GM12878 (cell line): ENCODE measurements around the gene SAMD1. TPM values are rescaled to one million over a fixed set of nuclear protein-coding genes. Genes with fewer than 3 reads are reported as not detected.

Experiments
- ATAC-seq: fragments of 200-7000 bp; cut with Tn5 transposase; 3 replicates; pipeline ENCODE4 v1.9.1; 2020; ENCODE audit warnings: mild to moderate bottlenecking, moderate library complexity
- BruUV-seq: library from RNA; stranded (reverse); fragments of 400-500 nt; replicated peaks from 2 replicates; lab custom pipeline; 2021; lab: Mats Ljungman, UMichigan
- CTCF ChIA-PET: fragments of 300-600 bp; sonication (Branson Sonifier 250); formaldehyde crosslinking; extraction: SDS; loops from one replicate; lab custom pipeline; 2021; ENCODE audit warnings: inconsistent platforms; lab: Yijun Ruan, JAX
- POLR2A ChIA-PET: fragments of 350-600 bp; formaldehyde crosslinking; extraction: SDS; loops from one replicate; lab custom pipeline; 2021; ENCODE audit warnings: inconsistent platforms; lab: Charles Lee
- RAD21 ChIA-PET: fragments of 300-600 bp; sonication (Branson Sonifier 250); formaldehyde crosslinking; loops from one replicate; lab custom pipeline; 2023; ENCODE audit warnings: antibody characterized with exemption; ENCODE audit not compliant: unreplicated experiment; lab: Charles Lee
- SMC1A ChIA-PET: fragments of 300-600 bp; sonication (Branson Sonifier 250); formaldehyde crosslinking; loops from one replicate; lab custom pipeline; 2023; ENCODE audit not compliant: unreplicated experiment, uncharacterized antibody; lab: Charles Lee
- DNase-seq: peaks from one replicate; pipeline ENCODE4 v3.0.0-alpha.2; 2011; ENCODE audit warnings: low read depth, low spot score
- FAIRE-seq: peaks from 3 replicates; lab custom pipeline; 2011; peaks lifted over from hg19 to GRCh38; lab: Jason Lieb, UNC
- H2AFZ ChIP-seq: 2 replicates; pipeline ENCODE4 v1.6.0; 2011; ENCODE audit warnings: low read depth, low read length, control low read depth; ENCODE audit not compliant: control insufficient read depth
- H3K27ac ChIP-seq: 2 replicates; pipeline ENCODE4 v1.5.1; 2011; ENCODE audit warnings: control low read depth; ENCODE audit not compliant: control insufficient read depth, insufficient read depth
- H3K27me3 ChIP-seq, 2 experiments: replicated peaks in 1 of 2; 2 replicates each; pipeline versions ENCODE4 v1.6.0 to v1.6.1; 2011; ENCODE audit warnings: low read length in 1 of 2; ENCODE audit not compliant: control insufficient read depth in 2 of 2, insufficient read depth in 2 of 2
- H3K36me3 ChIP-seq, 2 experiments: 2 replicates each; pipeline ENCODE4 v1.5.1; 2011; ENCODE audit warnings: low read length in 1 of 2; ENCODE audit not compliant: control insufficient read depth in 2 of 2, insufficient read depth in 2 of 2
- H3K4me1 ChIP-seq: 2 replicates; pipeline ENCODE4 v1.6.1; 2011; ENCODE audit warnings: mild to moderate bottlenecking, low read length, moderate library complexity, mixed read lengths; ENCODE audit not compliant: control insufficient read depth, insufficient read depth
- H3K4me2 ChIP-seq: 2 replicates; pipeline ENCODE4 v1.6.0; 2011; ENCODE audit warnings: control low read depth; ENCODE audit not compliant: control insufficient read depth, insufficient read depth
- H3K4me3 ChIP-seq: fragments of 200-600 bp; sonication (generic); 2 replicates; pipeline ENCODE4 v1.5.1; 2016
- H3K79me2 ChIP-seq: 2 replicates; pipeline ENCODE4 v1.6.0; 2011; ENCODE audit warnings: low read length; ENCODE audit not compliant: control insufficient read depth, insufficient read depth
- H3K9ac ChIP-seq: 2 replicates; pipeline ENCODE4 v1.8.0; 2011; ENCODE audit warnings: low read length, control low read depth, mixed read lengths; ENCODE audit not compliant: control insufficient read depth, insufficient read depth
- H3K9me3 ChIP-seq: replicated peaks from 3 replicates; pipeline ENCODE4 v1.5.1; 2011; ENCODE audit warnings: mild to moderate bottlenecking, low read length; ENCODE audit not compliant: control insufficient read depth, insufficient read depth
- H4K20me1 ChIP-seq: 2 replicates; pipeline ENCODE4 v1.6.0; 2011; ENCODE audit not compliant: control insufficient read depth, insufficient read depth
- CBX5 ChIP-seq: sonication (generic); IDR thresholded peaks from 2 replicates; pipeline ENCODE4 v1.6.1; 2016; ENCODE audit warnings: low read depth, moderate library complexity, mild to moderate bottlenecking, inconsistent platforms
- E2F8 ChIP-seq: fragments of 450-650 bp; IDR thresholded peaks from 2 replicates; pipeline ENCODE4 v1.6.1; 2018; ENCODE audit warnings: mild to moderate bottlenecking, low read depth, moderate library complexity; ENCODE audit not compliant: partially characterized antibody
- FOXK2 ChIP-seq: fragments of 450-650 bp; IDR thresholded peaks from 2 replicates; pipeline ENCODE4 v1.6.1; 2017; ENCODE audit warnings: mild to moderate bottlenecking, moderate library complexity
- IKZF1 ChIP-seq: fragments of 450-650 bp; conservative IDR thresholded peaks from 2 replicates; pipeline ENCODE4 v1.6.1; 2017; ENCODE audit warnings: antibody characterized with exemption, mild to moderate bottlenecking
- MLLT1 ChIP-seq: fragments of 450-650 bp; IDR thresholded peaks from 2 replicates; pipeline ENCODE4 v1.6.1; 2016; ENCODE audit warnings: mild to moderate bottlenecking
- NFIC ChIP-seq: IDR thresholded peaks from 2 replicates; pipeline ENCODE4 v1.6.1; 2012; ENCODE audit warnings: low read depth, mild to moderate bottlenecking, inconsistent platforms, low read length, moderate library complexity
- NR2C1 ChIP-seq: fragments of 450-650 bp; IDR thresholded peaks from 2 replicates; pipeline ENCODE4 v1.6.1; 2017; ENCODE audit warnings: antibody characterized with exemption, mild to moderate bottlenecking, moderate library complexity
- PML ChIP-seq: IDR thresholded peaks from 2 replicates; pipeline ENCODE4 v1.6.1; 2012; ENCODE audit warnings: low read length, inconsistent platforms
- SKIL ChIP-seq: fragments of 450-650 bp; IDR thresholded peaks from 2 replicates; pipeline ENCODE4 v1.6.1; 2017; ENCODE audit warnings: mild to moderate bottlenecking, low read depth, inconsistent platforms; ENCODE audit not compliant: poor library complexity, severe bottlenecking
- SMC3 ChIP-seq: IDR thresholded peaks from 2 replicates; pipeline ENCODE4 v1.6.1; 2011; ENCODE audit warnings: low read length, improper control_type of control experiment, borderline replicate concordance
- TARDBP ChIP-seq: IDR thresholded peaks from 2 replicates; pipeline ENCODE4 v1.6.1; 2016; ENCODE audit warnings: borderline replicate concordance
- USF2 ChIP-seq: IDR thresholded peaks from 2 replicates; pipeline ENCODE4 v1.6.1; 2011; ENCODE audit warnings: low read depth, low read length, improper control_type of control experiment, borderline replicate concordance
- ZNF217 ChIP-seq: fragments of 450-650 bp; IDR thresholded peaks from 2 replicates; pipeline ENCODE4 v1.6.1; 2017; ENCODE audit warnings: antibody characterized with exemption, mild to moderate bottlenecking
- WGBS: methylation state at CpG from one replicate; pipeline ENCODE4 v1.1.6; 2016; ENCODE audit warnings: low lambda C conversion rate; ENCODE audit not compliant: insufficient replicate concordance, insufficient coverage; ENCODE audit errors: missing lambda C conversion rate; 5-methylcytosine and 5-hydroxymethylcytosine counted together
- in situ Hi-C: fragments of 300-500 bp; cut with MboI; formaldehyde crosslinking; loops from 9 replicates; pipeline ENCODE4 v1.14.3; 2018; ENCODE audit warnings: mixed read lengths
- intact Hi-C: fragments of 100-400 bp; cut with micrococcal nuclease; formaldehyde crosslinking; loops from one replicate; pipeline ENCODE4 v1.14.2; 2022; ENCODE audit not compliant: unreplicated experiment
- polyA plus RNA-seq, 11 experiments: library from polyadenylated mRNA; depleted of rRNA in 4 of 11; unstranded in 6 of 11; stranded (reverse) in 5 of 11; fragments of >200 nt; fragmentation: Nextera tagmentation in 4 of 11; fragmentation: Illumina TruSeq in 1 of 11; extraction: Ambion mirVana in 4 of 11; extraction: Trizol in 1 of 11; gene quantifications; 1 replicate in 1 of 11; 2 replicates in 10 of 11; pipeline versions ENCODE4 v1.2.1 to v1.2.3, GENCODE V29; 2011 to 2016; ENCODE audit warnings: inconsistent platforms in 2 of 11, missing spikeins in 2 of 11, low read depth in 1 of 11
- total RNA-seq, 4 experiments: library from RNA; depleted of rRNA in 3 of 4; stranded (reverse); fragments of >200 nt in 3 of 4; fragmentation: Illumina TruSeq in 1 of 4; extraction: Trizol in 1 of 4; gene quantifications; 2 replicates each; pipeline versions ENCODE4 v1.2.1 to v1.2.3, GENCODE V29; 2013 to 2021

SAMD1 gene
- total and polyA plus RNA-seq, 10 of the 15 experiments (the other 5 are each of a cell fraction or from before 2014, with no cell fraction given) = 3.0 to 71.7 (median 19.3) TPM

- ChIA-PET SMC1A (no interaction called here), POLR2A (interaction anchor here (0.6 to 2.3 kb wide), 3 partner anchors 8 to 22 kb away, joined by 3 to 8 read pairs (median 3); no protein-coding TSS in a partner anchor), CTCF (interaction anchor here (2.3 to 5.3 kb wide), 5 partner anchors 16 to 232 kb away, joined by 5 to 38 read pairs (median 31); partner anchors contain the start of gene MISP3), RAD21 (interaction anchor here (0.8 to 2.0 kb wide), 2 partner anchors 39 to 54 kb away, joined by 3 to 9 read pairs; no protein-coding TSS in a partner anchor)
- H2AFZ ChIP-seq = no peak overlapping the region
- H3K9ac ChIP-seq = no peak overlapping the region
- FAIRE-seq (no peak), ATAC-seq (no peak), DNase-seq (no peak)
- no peak overlapping the region for H3K27ac ChIP-seq
- H3K4me2 ChIP-seq = no peak overlapping the region
- intact Hi-C loops = no loop called here
- 91% methylated on average over 12 of the region's 12 CpGs for WGBS
- peaks cover 8% of the 10 kb centered on the region for H3K79me2 ChIP-seq
- no peaks in the 10 kb centered on the region for H3K9me3 ChIP-seq
- no peaks in the 10 kb centered on the region for H3K36me3 ChIP-seq
- H3K4me3 ChIP-seq = no peak overlapping the region
- H4K20me1 ChIP-seq = no peaks in the 10 kb centered on the region
- in situ Hi-C loops = no loop called here
- no TSS peak for BruUV-seq
- peaks cover 8% of the 10 kb centered on the region for H3K4me1 ChIP-seq
- H3K27me3 ChIP-seq = no peaks in the 10 kb centered on the region
- TF ChIP-seq E2F8 (no peak), FOXK2 (no peak), ZNF217 (no peak), SKIL (no peak), PML (no peak), SMC3 (no peak), USF2 (no peak), MLLT1 (no peak), CBX5 (no peak), TARDBP (no peak), NR2C1 (no peak), IKZF1 (no peak), NFIC (no peak)
Measured at GRCh38 chr19:14112809-14113385, 22.3 kb upstream of the SAMD1 start.
